ENCODE measurements around the gene MBOAT1. TPM values are rescaled to one million over a fixed set of nuclear protein-coding genes. Genes with fewer than 3 reads are reported as not detected.

MBOAT1 gene
- total RNA-seq, 2 donors from 2014 or later, result 5.0 to 7.0 TPM

- no peak overlapping the region for H3K27ac ChIP-seq
- H3K36me3 ChIP-seq, result no peaks in the 10 kb centered on the region
- no peaks in the 10 kb centered on the region for H3K27me3 ChIP-seq
- H3K9me3 ChIP-seq, result no peaks in the 10 kb centered on the region
- H3K4me3 ChIP-seq, result no peak overlapping the region
- DNase-seq (ENCODE audit: low spot score), result no peak
- no peak for TF ChIP-seq CTCF (IDR thresholded peaks at IDR 0.05)
- peaks cover 0 to 25% of the 10 kb centered on the region in 2 donors for H3K4me1 ChIP-seq
Observed at GRCh38 chr6:20178327-20178726, 33.9 kb downstream of the MBOAT1 start.

- Histone ChIP-seq H3K4me3 (no peak overlapping the region), H3K36me3 (no peaks in the 10 kb centered on the region), H3K27me3 (no peaks in the 10 kb centered on the region), H3K27ac (no peak overlapping the region), H3K4me1 (peaks cover 0 to 8% of the 10 kb centered on the region in 2 donors), H3K9me3 (no peaks in the 10 kb centered on the region)
- no peak for DNase-seq (ENCODE audit: low spot score)
- TF ChIP-seq CTCF (IDR thresholded peaks at IDR 0.05), result no peak
Observed at GRCh38 chr6:20175810-20176410, 36.4 kb downstream of the MBOAT1 start.

GRCh38 chr6:20173833-20174792 is 38.2 kb downstream of the MBOAT1 start:
- no peaks in the 10 kb centered on the region for H3K9me3 ChIP-seq
- H3K27me3 ChIP-seq, result no peaks in the 10 kb centered on the region
- H3K27ac ChIP-seq, result no peak overlapping the region
- no peak overlapping the region for H3K4me3 ChIP-seq
- H3K4me1 ChIP-seq, result peaks cover 0 to 9% of the 10 kb centered on the region in 2 donors
- no peak for TF ChIP-seq CTCF (IDR thresholded peaks at IDR 0.05)
- DNase-seq (ENCODE audit: low spot score), result no peak
- H3K36me3 ChIP-seq, result no peaks in the 10 kb centered on the region

GRCh38 chr6:20172842-20173456 is 39.3 kb downstream of the MBOAT1 start:
- no peak for DNase-seq (ENCODE audit: low spot score)
- H3K4me1 ChIP-seq, result peaks cover 0 to 16% of the 10 kb centered on the region in 2 donors
- no peaks in the 10 kb centered on the region for H3K36me3 ChIP-seq
- no peak overlapping the region for H3K27ac ChIP-seq
- no peak overlapping the region for H3K4me3 ChIP-seq
- H3K9me3 ChIP-seq, result no peaks in the 10 kb centered on the region
- no peaks in the 10 kb centered on the region for H3K27me3 ChIP-seq
- TF ChIP-seq CTCF (IDR thresholded peaks at IDR 0.05), result no peak

- no peak for DNase-seq (ENCODE audit: low spot score)
- no peaks in the 10 kb centered on the region for H3K27me3 ChIP-seq
- H3K36me3 ChIP-seq, result no peaks in the 10 kb centered on the region
- no peak overlapping the region for H3K4me3 ChIP-seq
- no peak for TF ChIP-seq CTCF (IDR thresholded peaks at IDR 0.05)
- H3K9me3 ChIP-seq, result no peaks in the 10 kb centered on the region
- H3K4me1 ChIP-seq, result peaks cover 0 to 20% of the 10 kb centered on the region in 2 donors
- peak overlapping the region in 1 of 2 donors; percentile 53 for H3K27ac ChIP-seq
Observed at GRCh38 chr6:20170455-20171148, 41.7 kb downstream of the MBOAT1 start.
